SK-N-SH (cell line): ENCODE measurements around the gene UCP3. TPM values are rescaled to one million over a fixed set of nuclear protein-coding genes. Genes with fewer than 3 reads are reported as not detected.

Experiments
- CTCF ChIA-PET: fragments of 300-600, 350-600 bp; formaldehyde crosslinking; extraction: SDS; loops from one replicate; lab custom pipeline; 2021; lab: Yijun Ruan, JAX
- POLR2A ChIA-PET: fragments of 350-600 bp; sonication (Branson Sonifier 250); formaldehyde crosslinking; extraction: SDS; loops from one replicate; lab custom pipeline; 2020; ENCODE audit warnings: antibody characterized with exemption, inconsistent platforms; lab: Yijun Ruan, JAX
- DNase-seq: peaks from one replicate; pipeline ENCODE4 v3.0.0; 2012
- H2AFZ ChIP-seq: fragments of 200-600 bp; sonication (generic); 2 replicates; pipeline ENCODE4 v1.8.1; 2016; ENCODE audit warnings: antibody characterized with exemption, mild to moderate bottlenecking, low read depth
- H3F3A ChIP-seq: fragments of 200-600 bp; sonication (generic); replicated peaks from 2 replicates; pipeline ENCODE3; 2016; ENCODE audit warnings: antibody characterized with exemption, mild to moderate bottlenecking; ENCODE audit not compliant: insufficient read depth
- H3K27ac ChIP-seq, 2 experiments: fragments of 200-500 bp in 1 of 2; fragments of 200-600 bp in 1 of 2; sonication (Bioruptor generic) in 1 of 2; sonication (generic), shearing (Covaris generic) in 1 of 2; 2 replicates each; pipeline versions ENCODE4 v1.5.1 to v1.6.1; 2014 to 2016; ENCODE audit warnings: low read depth in 2 of 2, inconsistent platforms in 1 of 2, low read length in 1 of 2, mild to moderate bottlenecking in 1 of 2, mixed read lengths in 1 of 2
- H3K27me3 ChIP-seq: fragments of 200-600 bp; sonication (generic), shearing (Covaris generic); 2 replicates; pipeline ENCODE4 v1.6.1; 2016; ENCODE audit warnings: mixed run types; ENCODE audit not compliant: insufficient read depth
- H3K36me3 ChIP-seq, 2 experiments: fragments of 200-500 bp in 1 of 2; fragments of 200-600 bp in 1 of 2; sonication (Bioruptor generic) in 1 of 2; sonication (generic) in 1 of 2; replicated peaks in 1 of 2; 2 replicates each; pipeline versions ENCODE3 to v1.5.1; 2014 to 2016; ENCODE audit warnings: low read length in 1 of 2, mild to moderate bottlenecking in 1 of 2; ENCODE audit not compliant: insufficient read depth in 2 of 2, control insufficient read depth in 1 of 2
- H3K4me1 ChIP-seq, 2 experiments: fragments of 200-500 bp in 1 of 2; fragments of 200-600 bp in 1 of 2; sonication (Bioruptor generic) in 1 of 2; sonication (generic), shearing (Covaris generic) in 1 of 2; 2 replicates each; pipeline versions ENCODE4 v1.5.1 to v1.6.1; 2014 to 2016; ENCODE audit warnings: low read depth in 1 of 2, low read length in 1 of 2, mixed run types in 1 of 2; ENCODE audit not compliant: insufficient read depth in 2 of 2, control insufficient read depth in 1 of 2
- H3K4me2 ChIP-seq: fragments of 200-600 bp; sonication (generic), shearing (Covaris generic); 2 replicates; pipeline ENCODE4 v1.6.1; 2017; ENCODE audit warnings: mixed run types
- H3K4me3 ChIP-seq, 2 experiments: fragments of 200-500 bp in 1 of 2; fragments of 200-600 bp in 1 of 2; sonication (Bioruptor generic) in 1 of 2; sonication (generic), shearing (Covaris generic) in 1 of 2; 2 replicates each; pipeline versions ENCODE4 v1.5.1 to v1.8.1; 2014 to 2016; ENCODE audit warnings: low read depth in 2 of 2, inconsistent platforms in 1 of 2, low read length in 1 of 2, mild to moderate bottlenecking in 1 of 2, mixed read lengths in 1 of 2, moderate library complexity in 1 of 2
- H3K79me2 ChIP-seq: fragments of 200-600 bp; sonication (generic); 2 replicates; pipeline ENCODE4 v1.8.1; 2017; ENCODE audit warnings: mild to moderate bottlenecking; ENCODE audit not compliant: insufficient read depth
- H3K9ac ChIP-seq: fragments of 200-600 bp; sonication (generic); 2 replicates; pipeline ENCODE4 v1.6.1; 2017; ENCODE audit warnings: mixed run types
- H3K9me2 ChIP-seq: fragments of 200-600 bp; sonication (generic); 2 replicates; pipeline ENCODE4 v1.6.1; 2017; ENCODE audit warnings: mixed run types
- H3K9me3 ChIP-seq: fragments of 200-600 bp; sonication (generic); 2 replicates; pipeline ENCODE4 v1.6.1; 2017; ENCODE audit warnings: mixed run types, mild to moderate bottlenecking, moderate library complexity
- H4K20me1 ChIP-seq: fragments of 200-600 bp; sonication (generic); 2 replicates; pipeline ENCODE4 v1.6.1; 2017; ENCODE audit warnings: mild to moderate bottlenecking, mixed run types; ENCODE audit not compliant: insufficient read depth
- EP300 ChIP-seq, 2 experiments: IDR thresholded peaks; 2 replicates each; pipeline versions ENCODE4 v1.4.0 to v1.6.1; 2012; ENCODE audit warnings: borderline replicate concordance in 1 of 2, low read depth in 1 of 2, low read length in 1 of 2
- EZH2phosphoT487 ChIP-seq: fragments of 200-600 bp; sonication (generic); IDR thresholded peaks from 2 replicates; pipeline ENCODE4 v1.6.1; 2017; ENCODE audit warnings: low read depth, mixed run types, mild to moderate bottlenecking, antibody characterized with exemption, moderate library complexity, borderline replicate concordance
- FOSL2 ChIP-seq: IDR thresholded peaks from 2 replicates; pipeline ENCODE4 v1.4.0; 2012; ENCODE audit warnings: low read depth, mild to moderate bottlenecking, moderate library complexity, borderline replicate concordance
- FOXJ3 ChIP-seq: sonication (generic); formaldehyde crosslinking; IDR thresholded peaks from 2 replicates; pipeline ENCODE4 v1.5.1; 2020; ENCODE audit warnings: mild to moderate bottlenecking, missing genetic modification reagents
- FOXM1 ChIP-seq: IDR thresholded peaks from 2 replicates; pipeline ENCODE4 v1.4.0; 2012; ENCODE audit warnings: low read depth, mild to moderate bottlenecking
- GABPA ChIP-seq: IDR thresholded peaks from 2 replicates; pipeline ENCODE4 v1.4.0; 2012; ENCODE audit warnings: low read depth, mild to moderate bottlenecking
- GATA2 ChIP-seq: sonication (generic); formaldehyde crosslinking; IDR thresholded peaks from 2 replicates; pipeline ENCODE4 v1.5.0; 2020; ENCODE audit warnings: mild to moderate bottlenecking, missing genetic modification reagents
- IRF3 ChIP-seq: fragments of 150-350 bp; IDR thresholded peaks from 2 replicates; pipeline ENCODE4 v1.6.1; 2016; ENCODE audit warnings: mild to moderate bottlenecking, low read depth, low read length
- MAX ChIP-seq: IDR thresholded peaks from 2 replicates; pipeline ENCODE4 v1.4.0; 2012; ENCODE audit warnings: low read depth
- MXI1 ChIP-seq: IDR thresholded peaks from 2 replicates; pipeline ENCODE4 v1.6.1; 2012; ENCODE audit warnings: mild to moderate bottlenecking, low read depth, low read length, improper control_type of control experiment
- NFIC ChIP-seq: IDR thresholded peaks from 2 replicates; pipeline ENCODE4 v1.4.0; 2012; ENCODE audit warnings: borderline replicate concordance
- NRF1 ChIP-seq: IDR thresholded peaks from 2 replicates; pipeline ENCODE4 v1.6.1; 2012; ENCODE audit warnings: low read depth, mild to moderate bottlenecking, low read length
- PBX3 ChIP-seq: IDR thresholded peaks from 2 replicates; pipeline ENCODE4; 2012
- POLR2AphosphoS5 ChIP-seq: IDR thresholded peaks from 2 replicates; pipeline ENCODE4 v1.6.1; 2012; ENCODE audit warnings: low read depth, low read length
- REST ChIP-seq: IDR thresholded peaks from 2 replicates; pipeline ENCODE4 v1.6.1; 2012; ENCODE audit warnings: mild to moderate bottlenecking, low read depth, low read length, moderate library complexity
- SIN3A ChIP-seq: IDR thresholded peaks from 2 replicates; pipeline ENCODE4 v1.6.1; 2012; ENCODE audit warnings: low read depth, mild to moderate bottlenecking, low read length, moderate library complexity, borderline replicate concordance
- SMC3 ChIP-seq: IDR thresholded peaks from 2 replicates; pipeline ENCODE4 v1.6.1; 2012; ENCODE audit warnings: low read depth, low read length, improper control_type of control experiment
- TAF1 ChIP-seq: IDR thresholded peaks from 2 replicates; pipeline ENCODE4 v1.6.1; 2012; ENCODE audit warnings: low read depth, mild to moderate bottlenecking, low read length, moderate library complexity, borderline replicate concordance
- USF1 ChIP-seq: IDR thresholded peaks from 2 replicates; pipeline ENCODE4 v1.4.0; 2012; ENCODE audit warnings: low read depth, borderline replicate concordance
- ZBTB33 ChIP-seq: IDR thresholded peaks from 2 replicates; pipeline ENCODE4 v1.4.0; 2012; ENCODE audit warnings: low read depth, borderline replicate concordance
- WGBS: methylation state at CpG from one replicate; pipeline ENCODE4 v1.1.6; 2017; ENCODE audit warnings: low lambda C conversion rate; 5-methylcytosine and 5-hydroxymethylcytosine counted together
- polyA plus RNA-seq, 3 experiments: library from polyadenylated mRNA; depleted of rRNA; stranded (reverse); fragments of >200 nt; gene quantifications; 2 replicates each; pipeline ENCODE4 v1.2.3, GENCODE V29; 2012

The UCP3 gene
- polyA plus RNA-seq, 1 of the 3 experiments (the other 2 are of a cell fraction), result 1.2 TPM

- H3K4me1 ChIP-seq, result no peaks in the 10 kb centered on the region
- H3K27ac ChIP-seq, result no peak overlapping the region
- H3K9me3 ChIP-seq, result no peaks in the 10 kb centered on the region
- H3K4me3 ChIP-seq, result no peak overlapping the region
- no peaks in the 10 kb centered on the region for H3K27me3 ChIP-seq
- no peak for DNase-seq
- TF ChIP-seq SMC3, result no peak
- TF ChIP-seq ZBTB33, result no peak
- TF ChIP-seq FOSL2, result no peak
- no peak for TF ChIP-seq GATA2
- no peak for TF ChIP-seq FOXJ3 (CRISPR knock-in tag)
- no peak for TF ChIP-seq EZH2phosphoT487
- TF ChIP-seq IRF3, result no peak
- TF ChIP-seq NRF1, result no peak
- no peak for TF ChIP-seq USF1
- no peak for TF ChIP-seq FOXM1
- no peak for TF ChIP-seq TAF1
- no peak for TF ChIP-seq GABPA
- no peak for TF ChIP-seq NFIC
- no peak for TF ChIP-seq SIN3A
- no peak for TF ChIP-seq POLR2AphosphoS5
- TF ChIP-seq EP300 (IDR thresholded peaks at IDR 0.05; ENCODE audit: borderline replicate concordance in 1 of 2, low read depth in 1 of 2, low read length in 1 of 2), result no peak
- TF ChIP-seq MAX, result no peak
- no peak for TF ChIP-seq PBX3
- no peak for TF ChIP-seq REST
- TF ChIP-seq MXI1, result no peak
- TF ChIP-seq, all 33 proteins: peak for 0
- Histone ChIP-seq H3F3A (no peaks in the 10 kb centered on the region), H3K79me2 (no peaks in the 10 kb centered on the region), H2AFZ (no peak overlapping the region), H3K9me2 (no peaks in the 10 kb centered on the region), H3K9ac (no peak overlapping the region), H3K4me2 (no peak overlapping the region), H4K20me1 (no peaks in the 10 kb centered on the region), H3K36me3 (peaks cover 15 to 55% of the 10 kb centered on the region in 2 experiments)
- ChIA-PET CTCF (no interaction called here), POLR2A (no interaction called here)
- WGBS, result 94% methylated on average over 1 of the region's 1 CpG
Observed at GRCh38 chr11:74043450-74043849, 34.6 kb upstream of the UCP3 start.
